Measurements from ENCODE around the gene RELL1.

RELL1 gene

DNA sequence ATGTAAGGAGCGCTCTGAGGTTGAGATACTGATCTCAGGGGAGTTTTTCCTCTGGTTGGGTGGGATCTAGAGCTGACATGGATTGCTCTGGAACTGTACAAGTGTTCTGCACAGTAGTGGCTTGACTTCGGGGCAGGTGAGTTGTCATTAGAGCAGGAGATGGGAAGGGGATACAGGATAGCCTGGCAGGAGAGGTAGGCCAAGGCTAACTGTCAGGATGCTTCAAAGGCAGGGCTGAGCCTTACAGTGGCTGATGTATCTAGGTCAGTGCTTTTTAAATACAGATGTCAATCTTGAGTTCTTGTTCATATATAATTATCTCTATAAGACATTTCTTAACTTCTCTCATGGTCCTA lies 43.5 kb upstream of the RELL1 start:
- ChIA-PET POLR2A (no interaction called here), CTCF (no interaction called here)
- TF ChIP-seq CTBP1 (IDR thresholded peaks at IDR 0.05; ENCODE audit: borderline replicate concordance) (no peak), FOXM1 (IDR thresholded peaks at IDR 0.05; ENCODE audit: borderline replicate concordance) (no peak), SP1 (IDR thresholded peaks at IDR 0.05) (no peak), L3MBTL2 (conservative IDR thresholded peaks at IDR 0.05) (no peak), BHLHE40 (IDR thresholded peaks at IDR 0.05; ENCODE audit: borderline replicate concordance) (no peak), NFRKB (IDR thresholded peaks at IDR 0.05) (no peak), TARDBP (IDR thresholded peaks at IDR 0.05) (no peak), ARNT (IDR thresholded peaks at IDR 0.05) (no peak)
- TF ChIP-seq, protein P1, sequence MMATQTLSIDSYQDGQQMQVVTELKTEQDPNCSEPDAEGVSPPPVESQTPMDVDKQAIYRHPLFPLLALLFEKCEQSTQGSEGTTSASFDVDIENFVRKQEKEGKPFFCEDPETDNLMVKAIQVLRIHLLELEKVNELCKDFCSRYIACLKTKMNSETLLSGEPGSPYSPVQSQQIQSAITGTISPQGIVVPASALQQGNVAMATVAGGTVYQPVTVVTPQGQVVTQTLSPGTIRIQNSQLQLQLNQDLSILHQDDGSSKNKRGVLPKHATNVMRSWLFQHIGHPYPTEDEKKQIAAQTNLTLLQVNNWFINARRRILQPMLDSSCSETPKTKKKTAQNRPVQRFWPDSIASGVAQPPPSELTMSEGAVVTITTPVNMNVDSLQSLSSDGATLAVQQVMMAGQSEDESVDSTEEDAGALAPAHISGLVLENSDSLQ (IDR thresholded peaks at IDR 0.05), result no peak
- DNase-seq (ENCODE audit: extremely low spot score), result no peak

GRCh38 chr4:37728064-37728463 lies 41.9 kb upstream of the RELL1 start:
- TF ChIP-seq FOXM1 (IDR thresholded peaks at IDR 0.05; ENCODE audit: borderline replicate concordance) (no peak), ZNF384 (IDR thresholded peaks at IDR 0.05) (no peak), LEF1 (IDR thresholded peaks at IDR 0.05; ENCODE audit: borderline replicate concordance) (no peak), L3MBTL2 (conservative IDR thresholded peaks at IDR 0.05) (no peak), TARDBP (IDR thresholded peaks at IDR 0.05) (no peak), ELF4 (IDR thresholded peaks at IDR 0.05) (no peak), SP1 (IDR thresholded peaks at IDR 0.05) (no peak), FOXK2 (IDR thresholded peaks at IDR 0.05) (no peak), BHLHE40 (IDR thresholded peaks at IDR 0.05; ENCODE audit: borderline replicate concordance) (no peak)
- ChIA-PET POLR2A (no interaction called here), CTCF (no interaction called here)
- no peak for DNase-seq (ENCODE audit: extremely low spot score)

GRCh38 chr4:37727635-37728034 lies 41.5 kb upstream of the RELL1 start:
- ChIA-PET CTCF (no interaction called here), POLR2A (no interaction called here)

DNA sequence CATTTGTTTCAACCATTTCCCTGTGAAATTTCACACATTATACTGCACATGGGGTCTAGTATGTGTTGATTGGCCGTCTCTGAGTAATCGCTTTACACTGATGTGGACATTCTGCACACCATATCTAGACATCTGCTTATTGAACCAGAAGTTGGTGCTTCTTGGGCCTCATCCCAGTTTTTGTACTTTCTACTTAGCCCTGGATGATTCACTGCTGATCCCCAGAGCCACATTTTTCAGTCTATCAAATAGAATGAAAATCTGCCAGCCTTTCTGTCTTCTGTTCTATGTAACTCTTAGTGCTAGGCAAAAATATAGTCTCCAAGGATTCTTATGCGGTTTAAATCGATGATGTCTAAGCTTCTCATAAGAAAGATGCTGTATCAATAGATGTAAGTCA lies 40.5 kb upstream of the RELL1 start:
- no peak for TF ChIP-seq FOXM1 (IDR thresholded peaks at IDR 0.05; ENCODE audit: borderline replicate concordance)
- no peak for TF ChIP-seq L3MBTL2 (conservative IDR thresholded peaks at IDR 0.05)
- no peak for TF ChIP-seq SP1 (IDR thresholded peaks at IDR 0.05)
- TF ChIP-seq SUZ12 (IDR thresholded peaks at IDR 0.05), result no peak
- no peak for TF ChIP-seq NFRKB (IDR thresholded peaks at IDR 0.05)
- no peak for TF ChIP-seq FOXK2 (IDR thresholded peaks at IDR 0.05)
- TF ChIP-seq ARNT (IDR thresholded peaks at IDR 0.05), result no peak
- TF ChIP-seq ELF4 (IDR thresholded peaks at IDR 0.05), result no peak
- no peak for TF ChIP-seq FOXA1 (IDR thresholded peaks at IDR 0.05)
- no peak for TF ChIP-seq LEF1 (IDR thresholded peaks at IDR 0.05; ENCODE audit: borderline replicate concordance)
- no peak for TF ChIP-seq TARDBP (IDR thresholded peaks at IDR 0.05)
- no peak for TF ChIP-seq CTBP1 (IDR thresholded peaks at IDR 0.05; ENCODE audit: borderline replicate concordance)
- TF ChIP-seq ZNF384 (IDR thresholded peaks at IDR 0.05), result no peak
- TF ChIP-seq BHLHE40 (IDR thresholded peaks at IDR 0.05; ENCODE audit: borderline replicate concordance), result no peak
- no peak for TF ChIP-seq HDGF (IDR thresholded peaks at IDR 0.05; ENCODE audit: borderline replicate concordance)
- DNase-seq (ENCODE audit: extremely low spot score), result no peak
- ChIA-PET CTCF (no interaction called here), POLR2A (no interaction called here)

More at GRCh38 chr4:37727635-37728034, 41.5 kb upstream of the RELL1 start:
- no peak for DNase-seq (ENCODE audit: extremely low spot score)
- TF ChIP-seq FOXK2 (IDR thresholded peaks at IDR 0.05) (no peak), LEF1 (IDR thresholded peaks at IDR 0.05; ENCODE audit: borderline replicate concordance) (no peak), HDGF (IDR thresholded peaks at IDR 0.05; ENCODE audit: borderline replicate concordance) (no peak), ELF4 (IDR thresholded peaks at IDR 0.05) (no peak), ARNT (IDR thresholded peaks at IDR 0.05) (no peak), FOXM1 (IDR thresholded peaks at IDR 0.05; ENCODE audit: borderline replicate concordance) (no peak), FOXA1 (IDR thresholded peaks at IDR 0.05) (no peak), SUZ12 (IDR thresholded peaks at IDR 0.05) (no peak), L3MBTL2 (conservative IDR thresholded peaks at IDR 0.05) (no peak)

- POLR2A ChIA-PET, result no interaction called here
- CTCF ChIA-PET, result no interaction called here
- no peak for DNase-seq (ENCODE audit: extremely low spot score)
- TF ChIP-seq CTBP1 (IDR thresholded peaks at IDR 0.05; ENCODE audit: borderline replicate concordance) (no peak), ZNF384 (IDR thresholded peaks at IDR 0.05) (no peak), ELF4 (IDR thresholded peaks at IDR 0.05) (no peak), TARDBP (IDR thresholded peaks at IDR 0.05) (no peak), NFRKB (IDR thresholded peaks at IDR 0.05) (no peak), L3MBTL2 (conservative IDR thresholded peaks at IDR 0.05) (no peak), HDGF (IDR thresholded peaks at IDR 0.05; ENCODE audit: borderline replicate concordance) (no peak), ARNT (IDR thresholded peaks at IDR 0.05) (no peak), SUZ12 (IDR thresholded peaks at IDR 0.05) (no peak), SP1 (IDR thresholded peaks at IDR 0.05) (no peak), FOXA1 (IDR thresholded peaks at IDR 0.05) (no peak), FOXM1 (IDR thresholded peaks at IDR 0.05; ENCODE audit: borderline replicate concordance) (no peak), FOXK2 (IDR thresholded peaks at IDR 0.05) (no peak), BHLHE40 (IDR thresholded peaks at IDR 0.05; ENCODE audit: borderline replicate concordance) (no peak), LEF1 (IDR thresholded peaks at IDR 0.05; ENCODE audit: borderline replicate concordance) (no peak)
- TF ChIP-seq, protein P1 (IDR thresholded peaks at IDR 0.05), result no peak
Observed at GRCh38 chr4:37725718-37726117, 39.5 kb upstream of the RELL1 start.

DNA sequence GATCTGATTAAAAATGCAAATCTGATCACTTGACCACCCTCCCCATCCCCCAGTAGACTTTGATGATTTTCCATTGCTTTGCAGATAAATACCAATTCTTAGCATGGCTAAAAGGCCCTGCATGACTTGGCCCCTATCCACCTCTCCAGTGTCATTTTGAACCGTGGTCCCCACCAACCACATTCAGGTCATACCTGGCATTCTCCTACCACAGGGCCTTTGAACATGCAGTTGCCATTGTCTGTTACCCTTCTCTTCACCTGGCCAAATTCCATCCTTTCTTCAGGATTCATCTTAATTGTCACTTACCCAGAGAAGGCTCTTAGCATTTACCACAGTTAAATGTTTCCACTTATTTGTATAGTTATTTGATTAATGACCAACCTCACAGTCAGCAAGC lies 36.9 kb upstream of the RELL1 start:
- DNase-seq (ENCODE audit: extremely low spot score), result no peak
- ChIA-PET CTCF (no interaction called here), POLR2A (no interaction called here)
- no peak for TF ChIP-seq ZNF384 (IDR thresholded peaks at IDR 0.05)
- no peak for TF ChIP-seq HDGF (IDR thresholded peaks at IDR 0.05; ENCODE audit: borderline replicate concordance)
- TF ChIP-seq SUZ12 (IDR thresholded peaks at IDR 0.05), result no peak
- no peak for TF ChIP-seq L3MBTL2 (conservative IDR thresholded peaks at IDR 0.05)
- no peak for TF ChIP-seq TARDBP (IDR thresholded peaks at IDR 0.05)
- TF ChIP-seq CTBP1 (IDR thresholded peaks at IDR 0.05; ENCODE audit: borderline replicate concordance), result no peak
- no peak for TF ChIP-seq ELF4 (IDR thresholded peaks at IDR 0.05)
- no peak for TF ChIP-seq BHLHE40 (IDR thresholded peaks at IDR 0.05; ENCODE audit: borderline replicate concordance)
